HL-60/S4 (cell line): ENCODE results near the gene OR5AS1.
"Not testable (repeated sequence)": the region's sequence is repeated elsewhere in the genome, so short reads cannot be mapped to it uniquely, and the experiment has no call there.

Experiments used
- in situ Hi-C: fragments of 300-500 bp; cut with MboI; formaldehyde crosslinking; loops from 2 replicates; pipeline ENCODE4 v1.14.3; 2022; ENCODE audit warnings: low sequenced_read_pairs

The OR5AS1 gene

GRCh38 chr11:56027354-56027753, at the start of gene OR5AS1:
TSS of gene OR5AS1 (plus strand) at chr11:56027654. CDS start at chr11:56030419, 2,765 bp downstream.
- in situ Hi-C loops, result no loop called here

- in situ Hi-C loops, result no loop called here
These were observed 32.9 kb upstream of the OR5AS1 start, which contains the start of gene OR5F1 for GRCh38 chr11:55994525-55994924. TSS of gene OR5F1 (minus strand) at chr11:55994625. CDS start at chr11:55994625, 0 bp downstream.

- in situ Hi-C loops, result no loop called here
These were observed 16.7 kb upstream of the OR5AS1 start for GRCh38 chr11:56010716-56011115.

- in situ Hi-C loops, result no loop called here
These were observed 13.6 kb upstream of the OR5AS1 start for GRCh38 chr11:56013805-56014204.

DNA sequence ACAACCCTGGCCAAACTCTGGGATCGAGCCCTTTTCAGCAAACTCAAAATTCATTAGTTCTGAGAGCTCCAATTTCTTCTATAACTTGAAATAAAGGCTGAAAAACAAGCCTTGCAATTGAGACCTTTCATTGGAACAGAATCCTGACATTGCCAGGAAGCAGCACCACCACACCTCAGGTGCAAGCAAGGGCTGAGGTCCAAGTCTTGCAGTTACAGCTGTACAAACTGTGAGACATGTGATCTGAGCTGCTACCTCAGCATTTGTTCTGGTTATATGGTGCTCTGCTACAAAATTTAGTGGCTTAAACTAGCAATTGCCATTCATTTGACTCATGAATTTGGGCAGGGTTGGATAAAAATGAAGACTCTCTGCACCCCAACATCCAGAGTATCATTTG, 18.1 kb downstream of the OR5AS1 start:
- in situ Hi-C loops, result no loop called here

DNA sequence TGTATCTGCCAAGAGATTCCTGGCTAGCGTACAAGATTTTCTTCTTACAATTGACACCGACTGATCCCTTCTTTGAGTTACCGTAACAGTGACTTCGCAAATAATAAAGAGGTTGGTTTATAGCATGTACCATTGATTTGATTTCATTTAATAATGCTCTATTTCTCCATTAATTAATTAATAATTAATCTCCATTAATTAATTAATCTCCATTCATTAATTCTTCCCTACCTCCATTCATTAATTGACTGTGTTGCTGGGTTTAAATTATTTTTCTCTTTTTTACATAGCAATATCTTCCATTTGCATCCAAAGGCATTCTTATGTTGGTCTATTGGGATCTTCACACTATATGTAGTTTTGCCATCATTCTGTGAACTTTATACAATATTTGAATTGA, 21.0 kb downstream of the OR5AS1 start:
- in situ Hi-C loops, result no loop called here

DNA sequence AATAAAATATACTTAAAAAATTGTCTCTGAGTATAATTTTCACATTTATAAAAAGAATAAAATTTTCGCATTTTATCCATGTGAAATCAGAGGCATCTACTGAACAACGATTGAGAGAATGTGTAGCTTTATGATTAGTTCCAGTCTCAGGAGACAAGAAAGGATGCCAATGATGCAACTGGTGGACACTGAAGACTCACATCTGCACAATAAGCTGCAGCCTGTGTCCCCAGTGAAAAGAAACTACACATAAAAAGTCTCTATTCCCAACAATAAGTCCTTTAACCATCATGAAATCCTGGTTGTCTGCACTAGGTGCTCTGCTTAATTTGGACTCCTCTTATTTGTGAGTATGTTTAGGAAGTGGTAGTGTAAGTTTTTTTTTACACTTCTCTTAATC, 22.0 kb downstream of the OR5AS1 start:
- in situ Hi-C loops, result no loop called here

GRCh38 chr11:56056366-56056765, 28.9 kb downstream of the OR5AS1 start:
- in situ Hi-C loops, result not testable (repeated sequence)

- in situ Hi-C loops, result not testable (repeated sequence)
These were observed 30.3 kb downstream of the OR5AS1 start for GRCh38 chr11:56057661-56058237.

DNA sequence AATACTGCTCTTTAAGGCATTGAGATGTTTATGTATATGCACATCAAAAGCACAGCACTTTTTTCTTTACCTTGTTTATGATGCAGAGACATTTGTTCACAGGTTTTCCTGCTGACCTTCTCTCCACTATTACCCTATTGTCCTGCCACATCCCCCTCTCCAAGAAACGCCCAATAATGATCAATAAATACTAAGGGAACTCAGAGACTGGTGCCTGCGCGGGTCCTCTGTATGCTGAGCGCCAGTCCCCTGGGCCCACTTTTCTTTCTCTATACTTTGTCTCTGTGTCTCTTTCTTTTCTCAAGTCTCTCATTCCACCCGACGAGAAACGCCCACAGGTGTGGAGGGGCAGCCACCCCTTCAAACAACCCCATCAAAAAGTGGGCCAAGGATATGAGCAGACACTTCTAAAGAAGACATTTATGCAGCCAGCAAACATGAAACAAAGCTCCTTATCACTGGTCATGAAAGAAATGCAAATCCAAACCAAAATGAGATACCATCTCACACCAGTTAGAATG, 30.9 kb downstream of the OR5AS1 start:
- in situ Hi-C loops, result not testable (repeated sequence)

DNA sequence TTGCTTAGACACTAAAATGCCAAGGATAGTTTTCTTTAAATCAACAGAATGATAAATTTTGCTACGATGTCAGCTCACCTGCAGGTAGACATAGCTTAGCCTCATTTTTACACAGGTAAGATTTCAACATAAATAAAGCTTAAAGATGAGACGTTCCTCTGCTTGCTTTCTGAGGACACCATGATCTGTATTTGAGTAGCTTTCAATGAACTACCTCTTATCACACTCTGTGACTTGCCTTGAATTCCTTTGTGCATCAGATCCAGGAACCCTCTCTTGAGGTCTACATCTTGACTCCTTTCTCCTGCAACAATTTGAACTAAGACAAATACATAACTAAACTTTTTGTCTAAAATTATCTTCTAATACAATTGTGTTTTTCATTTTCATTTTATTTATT, 39.5 kb downstream of the OR5AS1 start:
- in situ Hi-C loops, result no loop called here
